Measurements from ENCODE around the gene NDST1. TPM values are rescaled to one million over a fixed set of nuclear protein-coding genes. Genes with fewer than 3 reads are reported as not detected.
A peak's percentile ranks its signal among the peaks of the same experiment; 100 is the strongest.

Gene NDST1
- total and polyA plus RNA-seq, 12 donors, result 14.8 to 86.1 (median 58.5) TPM

- no peak for DNase-seq
- Histone ChIP-seq H3K27me3 (no peaks in the 10 kb centered on the region), H3K9me3 (no peaks in the 10 kb centered on the region), H3K27ac (peak overlapping the region in 7 of 10 donors; percentile 72 to 90 (median 88)), H3K36me3 (no peaks in the 10 kb centered on the region), H3K4me3 (no peak overlapping the region), H3K4me1 (peaks cover 23 to 90% (median 68%) of the 10 kb centered on the region in 9 donors)
- no peak for TF ChIP-seq CTCF (IDR thresholded peaks at IDR 0.05)
- 52 to 64% methylated on average over 6 of the region's 6 CpGs for WGBS, 2 donors
- intact Hi-C loops (cut with DNase I), result no loop called here
- no peak for ATAC-seq
Observed at GRCh38 chr5:150605546-150605945, 97.6 kb downstream of the NDST1 start.

GRCh38 chr5:150606476-150606875, 98.5 kb downstream of the NDST1 start:
- Histone ChIP-seq H3K4me1 (peaks cover 26 to 90% (median 68%) of the 10 kb centered on the region in 9 donors), H3K9me3 (no peaks in the 10 kb centered on the region), H3K4me3 (no peak overlapping the region), H3K27ac (peak overlapping the region in 6 of 10 donors; percentile 30 to 88 (median 55)), H3K36me3 (no peaks in the 10 kb centered on the region), H3K27me3 (no peaks in the 10 kb centered on the region)
- ATAC-seq (no peak), DNase-seq (no peak)
- TF ChIP-seq CTCF (IDR thresholded peaks at IDR 0.05), result no peak
- intact Hi-C loops (cut with DNase I), result no loop called here
- 78 to 83% methylated on average over 9 of the region's 9 CpGs for whole genome bisulfite sequencing, 2 donors

GRCh38 chr5:150607105-150607504, 99.2 kb downstream of the NDST1 start:
- ATAC-seq, result no peak
- H3K9me3 ChIP-seq, result no peaks in the 10 kb centered on the region
- H3K27me3 ChIP-seq, result no peaks in the 10 kb centered on the region
- H3K4me1 ChIP-seq, result peaks cover 32 to 90% (median 68%) of the 10 kb centered on the region in 9 donors
- TF ChIP-seq CTCF (IDR thresholded peaks at IDR 0.05), result no peak
- H3K4me3 ChIP-seq, result no peak overlapping the region
- WGBS, 2 donors, result 88 to 91% methylated on average over 6 of the region's 6 CpGs
- peak overlapping the region in 2 of 10 donors; percentile 70 to 84 for H3K27ac ChIP-seq
- no peak for DNase-seq
- intact Hi-C loops (cut with DNase I), result no loop called here
- H3K36me3 ChIP-seq, result no peaks in the 10 kb centered on the region

Other genes with a start within 250 kb of the NDST1 start
- gene CAMK2A, start 218.4 kb upstream of the NDST1 start, total RNA-seq, result 10 to 100 TPM; 10.7 to 25.7 (median 18.8) TPM
- 10 to 100 TPM in 1 of 2 donors, 1 to 10 TPM in 1; 1.2 to 11.5 TPM for gene CAMK2A, start 218.4 kb upstream of the NDST1 start, polyA plus RNA-seq
- gene ARSI, start 205.2 kb upstream of the NDST1 start, total RNA-seq, result under 1 TPM in 9 of 10 donors, not detected in 1; 0.11 to 0.65 (median 0.32) TPM
- gene ARSI, start 205.2 kb upstream of the NDST1 start, polyA plus RNA-seq, result under 1 TPM in 1 of 2 donors, not detected in 1; 0.43 TPM
- 10 to 100 TPM; 12.4 to 21.3 (median 14.3) TPM for gene TCOF1, start 150.4 kb upstream of the NDST1 start, total RNA-seq
- 10 to 100 TPM; 12.6 to 14.1 TPM for gene TCOF1, start 150.4 kb upstream of the NDST1 start, polyA plus RNA-seq
- 1,000 to 10,000 TPM in 1 of 10 donors, 100 to 1,000 TPM in 9; 120 to 2,270 (median 303) TPM for gene CD74, start 95.2 kb upstream of the NDST1 start, total RNA-seq
- 100 to 1,000 TPM; 211 to 298 TPM for gene CD74, start 95.2 kb upstream of the NDST1 start, polyA plus RNA-seq
- gene RPS14, start 58.4 kb upstream of the NDST1 start, total RNA-seq, result 1,000 to 10,000 TPM in 9 of 10 donors, 100 to 1,000 TPM in 1; 984 to 1,344 (median 1,239) TPM
- 1,000 to 10,000 TPM; 1,373 to 4,233 TPM for gene RPS14, start 58.4 kb upstream of the NDST1 start, polyA plus RNA-seq
- gene SYNPO, start 132.5 kb downstream of the NDST1 start, total RNA-seq, result 100 to 1,000 TPM; 589 to 777 (median 703) TPM
- gene SYNPO, start 132.5 kb downstream of the NDST1 start, polyA plus RNA-seq, result 100 to 1,000 TPM; 129 to 344 TPM
- gene MYOZ3, start 153.1 kb downstream of the NDST1 start, total RNA-seq, result 10 to 100 TPM in 2 of 10 donors, 1 to 10 TPM in 8; 4.5 to 12.2 (median 6.0) TPM
- 1 to 10 TPM in 1 of 2 donors, under 1 TPM in 1; 0.91 to 4.1 TPM for gene MYOZ3, start 153.1 kb downstream of the NDST1 start, polyA plus RNA-seq
- gene RBM22, start 192.9 kb downstream of the NDST1 start, total RNA-seq, result 10 to 100 TPM; 23.4 to 41.0 (median 29.3) TPM
- gene RBM22, start 192.9 kb downstream of the NDST1 start, polyA plus RNA-seq, result 10 to 100 TPM; 18.6 to 28.8 TPM

Data from heart right ventricle (tissue), 16 donors.